Lower leg skin (tissue), 4 donors: ENCODE measurements around the gene ASB2. TPM values are rescaled to one million over a fixed set of nuclear protein-coding genes. Genes with fewer than 3 reads are reported as not detected.

Source experiments
- DNase-seq, 2 donors: peaks; one replicate each; pipeline ENCODE4 v3.0.0-alpha.2; 2019; ENCODE audit warnings: low spot score in 2 of 2
- H3K4me3 ChIP-seq: fragments of 200-600 bp; sonication (generic); 2 replicates; pipeline ENCODE4 v1.5.1; 2017; ENCODE audit warnings: mild to moderate bottlenecking, low read depth; ENCODE audit not compliant: poor library complexity, severe bottlenecking
- CTCF ChIP-seq, 3 donors: fragments of 450-650 bp; IDR thresholded peaks; one replicate each; pipeline ENCODE4 v1.5.1; 2016; ENCODE audit warnings: antibody characterized with exemption in 3 of 3, mild to moderate bottlenecking in 3 of 3, moderate library complexity in 2 of 3
- POLR2A ChIP-seq, 2 donors: fragments of 450-650 bp; IDR thresholded peaks; one replicate each; pipeline ENCODE4 v1.6.1; 2016 to 2017; ENCODE audit warnings: antibody characterized with exemption in 2 of 2, mild to moderate bottlenecking in 1 of 2, moderate library complexity in 1 of 2
- WGBS, 2 donors: methylation state at CpG; one replicate each; pipeline ENCODE4 v1.1.5; 2018; 5-methylcytosine and 5-hydroxymethylcytosine counted together
- intact Hi-C: fragments of 100-400 bp; cut with DNase I; formaldehyde crosslinking; loops from one replicate; pipeline ENCODE4 v1.15.0; 2023; ENCODE audit warnings: low total_unique reads
- total RNA-seq, 4 donors: library from RNA; depleted of rRNA; stranded (reverse); fragments of >200 nt; gene quantifications; one replicate each; pipeline ENCODE4 v1.1.0, GENCODE V29; 2016

ASB2 gene
- total RNA-seq, 4 donors from 2014 or later = 0.46 to 5.4 (median 1.8) TPM

GRCh38 chr14:93935213-93935612, 41.2 kb downstream of the ASB2 start:
- DNase-seq = no peak
- no peak overlapping the region for H3K4me3 ChIP-seq
- 65 to 71% methylated on average over 8 of the region's 8 CpGs for WGBS, 2 donors
- no peak for TF ChIP-seq POLR2A (IDR thresholded peaks at IDR 0.05)
- no peak for TF ChIP-seq CTCF (IDR thresholded peaks at IDR 0.05)
- intact Hi-C loops = no loop called here

- 92 to 100% methylated on average over 1 to 4 of the region's 4 CpGs for WGBS, 2 donors
- intact Hi-C loops = no loop called here
- TF ChIP-seq CTCF (IDR thresholded peaks at IDR 0.05) = no peak
- TF ChIP-seq POLR2A (IDR thresholded peaks at IDR 0.05) = no peak
- no peak for DNase-seq
- H3K4me3 ChIP-seq = no peak overlapping the region
Measured at GRCh38 chr14:93932642-93933041, 43.7 kb downstream of the ASB2 start.

GRCh38 chr14:93930989-93931307, 45.4 kb downstream of the ASB2 start:
- TF ChIP-seq POLR2A (IDR thresholded peaks at IDR 0.05) (no peak), CTCF (IDR thresholded peaks at IDR 0.05) (no peak)
- intact Hi-C loops = no loop called here

GRCh38 chr14:93930296-93930988, 45.9 kb downstream of the ASB2 start:
- no peak for DNase-seq
- TF ChIP-seq POLR2A (IDR thresholded peaks at IDR 0.05) = no peak
- TF ChIP-seq CTCF (IDR thresholded peaks at IDR 0.05) = no peak
- WGBS, 2 donors = 85 to 86% methylated on average over 7 to 8 of the region's 8 CpGs
- no peak overlapping the region for H3K4me3 ChIP-seq
- intact Hi-C loops = no loop called here

More at GRCh38 chr14:93930989-93931307, 45.4 kb downstream of the ASB2 start:
- WGBS, 2 donors = 89 to 97% methylated on average over 4 of the region's 4 CpGs
- H3K4me3 ChIP-seq = no peak overlapping the region
- no peak for DNase-seq

GRCh38 chr14:93929657-93930056, 46.7 kb downstream of the ASB2 start:
- TF ChIP-seq CTCF (IDR thresholded peaks at IDR 0.05) = no peak
- no peak for TF ChIP-seq POLR2A (IDR thresholded peaks at IDR 0.05)
- intact Hi-C loops = no loop called here
- WGBS, 2 donors = 73 to 76% methylated on average over 11 of the region's 11 CpGs
- DNase-seq = no peak
- no peak overlapping the region for H3K4me3 ChIP-seq

- DNase-seq = no peak
- intact Hi-C loops = no loop called here
- WGBS, 2 donors = 72 to 79% methylated on average over 3 to 12 of the region's 13 CpGs
- TF ChIP-seq POLR2A (IDR thresholded peaks at IDR 0.05) (no peak), CTCF (IDR thresholded peaks at IDR 0.05) (no peak)
- H3K4me3 ChIP-seq = no peak overlapping the region
Measured at GRCh38 chr14:93929048-93929535, 47.3 kb downstream of the ASB2 start.
